DMS114 treated with DMSO at 0.1 percent for 48 hours (cell line): ENCODE results near the gene JAZF1.
"Not testable (repeated sequence)": the region's sequence is repeated elsewhere in the genome, so short reads cannot be mapped to it uniquely, and the experiment has no call there.

Experiments used
- DNase-seq: peaks from one replicate; lab custom pipeline; 2025; ENCODE audit not compliant: unreplicated experiment; lab: John Stamatoyannopoulos, UW

The JAZF1 gene

DNA sequence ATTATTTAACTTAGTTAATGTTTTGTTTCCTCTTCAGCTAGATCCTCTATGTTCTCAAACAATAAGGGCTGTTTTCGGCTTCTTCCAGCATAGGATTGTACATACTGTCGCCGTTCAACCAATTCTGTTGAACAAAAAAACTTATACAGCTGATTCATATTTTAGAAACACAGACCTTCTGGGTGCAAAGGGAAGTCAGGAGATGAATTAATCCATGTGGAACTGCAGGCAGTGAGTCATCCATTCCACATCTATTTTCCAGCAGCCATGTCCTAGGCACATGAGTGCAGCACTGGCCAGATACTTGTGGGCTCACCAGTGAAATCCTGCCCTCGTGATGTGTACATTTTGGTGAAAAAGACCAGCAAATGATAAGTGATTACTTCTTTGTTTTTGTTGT is 163.2 kb downstream of the JAZF1 start:
- DNase-seq: no peak

DNA sequence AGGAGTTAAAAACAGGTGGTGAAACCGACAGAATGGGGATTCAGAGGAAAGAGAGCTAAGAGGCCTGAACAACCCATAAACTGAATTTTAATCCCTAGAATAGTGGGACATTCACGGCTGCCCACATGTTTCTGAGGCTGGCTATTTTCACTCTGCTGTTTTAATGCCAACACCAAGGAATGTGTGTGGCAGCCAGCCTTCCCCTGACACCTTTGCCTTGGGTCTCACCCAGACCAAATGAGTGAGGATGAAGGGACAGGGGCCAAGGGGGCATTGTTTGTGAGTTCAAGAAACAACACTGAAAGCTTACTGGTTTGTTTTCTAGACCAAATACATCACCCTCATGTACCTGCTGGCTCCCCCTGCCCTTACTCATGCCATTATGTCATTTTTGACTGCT is 164.3 kb downstream of the JAZF1 start:
- DNase-seq: no peak

DNA sequence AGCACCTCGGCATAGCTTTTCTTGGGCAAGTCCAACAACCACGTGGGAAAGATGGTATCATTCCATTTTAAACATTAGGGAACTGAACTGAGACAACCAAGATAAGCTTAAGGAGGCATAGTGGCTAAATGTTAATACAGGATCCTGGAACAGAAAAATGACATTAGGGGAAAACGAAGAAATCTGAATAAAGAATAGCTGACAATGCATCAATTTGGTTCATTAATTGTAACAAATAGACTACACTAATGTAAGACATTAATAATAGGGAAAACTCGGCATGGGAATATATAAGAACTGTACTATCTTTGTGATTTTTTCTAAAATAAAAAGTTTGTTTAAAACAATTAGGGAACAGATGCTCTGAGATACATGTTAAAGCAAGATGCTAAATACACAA is 165.4 kb downstream of the JAZF1 start:
- no peak for DNase-seq

- DNase-seq: not testable (repeated sequence)
These were observed 166.3 kb downstream of the JAZF1 start for GRCh38 chr7:28014340-28014739.

GRCh38 chr7:28013441-28013840 is 167.2 kb downstream of the JAZF1 start:
- no peak for DNase-seq

DNA sequence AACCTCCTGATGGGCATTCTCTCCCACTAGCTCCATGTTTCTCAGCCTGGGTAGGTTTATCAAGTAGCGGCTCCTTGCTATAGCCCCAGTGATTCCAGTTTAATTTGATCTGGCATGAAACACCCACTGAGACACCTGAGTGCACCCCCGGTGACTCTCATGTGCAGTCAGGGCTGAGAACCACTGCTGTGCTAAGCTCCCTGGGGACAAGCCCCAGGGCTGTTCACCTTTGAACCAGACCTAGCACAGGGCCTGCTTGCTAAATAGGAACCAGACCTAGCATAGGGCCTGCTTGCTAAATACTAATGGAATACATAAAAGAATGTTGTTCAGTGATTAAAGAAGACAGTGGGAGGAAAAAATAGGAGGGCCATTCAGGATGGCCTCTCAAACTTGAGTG is 167.6 kb downstream of the JAZF1 start:
- no peak for DNase-seq

GRCh38 chr7:28008911-28009310 is 171.7 kb downstream of the JAZF1 start:
- no peak for DNase-seq

- DNase-seq: no peak
These were observed 172.4 kb downstream of the JAZF1 start for GRCh38 chr7:28008171-28008570.

DNA sequence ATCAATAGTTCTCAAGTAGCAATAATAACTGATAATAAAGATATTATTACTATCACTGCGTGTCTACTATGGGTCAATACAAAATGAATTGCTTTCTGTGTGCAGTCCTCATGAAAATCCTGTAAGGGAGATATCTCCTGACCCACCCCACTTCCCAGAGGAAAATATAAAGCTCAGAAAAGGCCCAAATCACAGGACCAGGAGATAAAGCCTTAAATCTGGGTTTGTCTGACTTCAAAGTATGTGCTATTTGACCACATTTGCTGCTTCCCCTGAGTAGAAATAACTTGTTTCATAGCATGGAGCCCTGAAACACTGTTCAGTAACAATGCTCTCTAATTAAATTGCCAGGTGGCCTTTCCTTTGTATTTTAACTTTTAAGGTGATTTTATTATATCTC is 174.1 kb downstream of the JAZF1 start:
- no peak for DNase-seq

DNA sequence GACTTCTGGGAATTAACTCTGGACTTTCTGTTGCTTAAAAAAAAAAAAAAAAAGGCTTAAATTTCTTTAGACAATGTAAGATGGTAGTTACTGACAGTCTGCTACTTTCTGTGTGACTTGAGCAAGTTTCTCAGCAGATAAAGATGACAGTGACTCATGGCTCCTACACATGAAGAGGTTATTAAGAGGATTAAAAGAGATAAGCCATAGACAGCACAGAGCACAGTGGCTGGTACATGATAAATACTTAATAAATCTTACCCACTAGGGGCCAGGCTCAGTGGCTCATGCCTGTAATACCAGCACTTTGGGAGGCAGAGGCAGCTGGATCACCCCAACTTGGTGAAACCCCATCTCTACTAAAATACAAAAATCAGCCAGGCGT is 174.8 kb downstream of the JAZF1 start:
- DNase-seq: no peak

DNA sequence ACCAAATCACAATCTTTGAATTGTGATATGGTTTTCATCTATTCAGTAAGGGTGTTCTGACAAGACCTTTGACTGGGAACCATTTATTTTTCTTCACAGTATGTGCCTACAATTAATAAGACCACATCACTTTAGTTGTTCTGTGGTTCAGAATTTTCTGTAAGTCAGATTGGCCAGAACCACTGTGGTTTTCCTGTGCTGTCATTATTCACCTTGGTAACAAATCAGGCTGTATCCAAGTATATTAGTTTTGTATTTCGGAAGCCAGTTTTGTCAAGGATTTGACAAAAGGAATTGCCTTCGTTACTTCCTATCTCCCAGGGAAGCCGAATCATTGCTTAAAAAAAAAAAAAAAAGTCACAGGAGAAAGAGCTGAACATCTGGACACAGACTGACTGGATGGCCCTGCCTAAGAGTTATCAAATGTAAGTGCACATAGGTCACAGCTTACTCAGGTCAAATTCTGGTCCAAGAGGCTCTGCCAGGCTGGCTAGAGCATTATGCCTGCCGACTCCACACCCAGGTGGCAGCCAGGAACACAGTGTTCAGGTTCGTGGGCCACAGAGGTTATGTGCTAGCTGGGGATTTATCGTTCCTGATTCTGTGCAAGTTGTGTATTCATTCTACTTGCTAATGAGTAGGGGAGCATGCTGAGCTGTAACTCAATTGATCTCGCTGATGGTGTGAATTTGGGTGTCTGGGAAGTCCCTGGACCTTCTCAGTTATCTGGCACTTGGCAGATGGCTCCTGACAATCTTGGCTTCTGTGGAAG is 175.3 kb downstream of the JAZF1 start:
- DNase-seq: no peak

DNA sequence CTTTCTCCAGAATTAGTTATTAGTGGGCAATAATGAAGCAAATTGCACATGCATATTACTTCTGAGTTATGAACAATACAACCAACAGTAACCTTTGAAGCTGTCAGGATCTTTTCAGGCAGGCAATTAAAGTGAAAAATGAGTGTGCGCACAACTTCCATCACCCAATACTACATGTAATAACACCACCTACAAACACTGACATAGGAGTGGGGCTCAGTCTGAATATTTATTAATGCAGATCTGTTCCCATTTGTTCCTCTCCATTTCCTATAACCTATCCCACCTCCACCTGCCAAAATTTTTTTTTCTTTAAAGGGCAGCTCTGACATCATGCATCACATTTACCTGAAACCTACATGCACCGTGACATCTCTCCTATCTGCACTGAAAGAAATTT is 177.2 kb downstream of the JAZF1 start:
- no peak for DNase-seq

GRCh38 chr7:28002638-28003037 is 178.0 kb downstream of the JAZF1 start:
- DNase-seq: no peak

DNA sequence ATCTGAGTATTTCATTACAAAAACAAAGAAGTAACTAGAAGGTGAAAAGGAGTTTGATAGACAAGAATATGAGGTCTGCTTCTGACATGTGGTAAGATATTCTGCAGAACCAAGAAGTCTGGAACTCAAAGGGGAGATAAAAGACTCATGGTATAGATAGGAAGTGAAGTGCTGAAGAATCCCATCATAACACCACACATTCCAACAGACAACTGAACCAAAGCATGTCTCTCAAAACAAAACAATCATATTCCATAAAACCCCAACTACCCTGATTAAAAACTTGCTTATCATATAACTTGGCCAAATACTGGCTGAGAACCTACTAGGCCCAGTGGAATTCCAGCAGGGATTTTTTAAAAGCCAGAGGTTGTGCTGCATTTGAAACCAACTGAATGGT is 178.7 kb downstream of the JAZF1 start:
- no peak for DNase-seq

GRCh38 chr7:27999829-28000228 is 180.8 kb downstream of the JAZF1 start:
- DNase-seq: no peak

DNA sequence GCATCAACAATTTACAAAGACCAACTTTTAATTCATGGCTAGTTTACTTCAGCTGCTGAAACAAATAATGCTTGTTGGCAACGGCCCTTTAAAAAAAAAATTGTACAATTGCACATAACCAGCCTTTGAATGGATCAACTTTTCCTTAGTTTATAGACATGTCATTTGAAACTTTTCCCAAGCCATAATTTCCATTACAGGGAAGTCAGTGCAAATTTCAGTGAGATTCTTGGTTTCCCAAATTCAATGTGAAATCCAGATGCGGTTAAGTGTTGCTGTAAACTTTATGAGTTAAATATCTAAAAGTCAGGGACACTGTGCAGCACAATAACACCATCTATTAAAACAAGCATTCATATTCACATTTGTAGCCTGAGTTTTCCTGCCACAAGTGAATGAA is 182.2 kb downstream of the JAZF1 start:
- no peak for DNase-seq

DNA sequence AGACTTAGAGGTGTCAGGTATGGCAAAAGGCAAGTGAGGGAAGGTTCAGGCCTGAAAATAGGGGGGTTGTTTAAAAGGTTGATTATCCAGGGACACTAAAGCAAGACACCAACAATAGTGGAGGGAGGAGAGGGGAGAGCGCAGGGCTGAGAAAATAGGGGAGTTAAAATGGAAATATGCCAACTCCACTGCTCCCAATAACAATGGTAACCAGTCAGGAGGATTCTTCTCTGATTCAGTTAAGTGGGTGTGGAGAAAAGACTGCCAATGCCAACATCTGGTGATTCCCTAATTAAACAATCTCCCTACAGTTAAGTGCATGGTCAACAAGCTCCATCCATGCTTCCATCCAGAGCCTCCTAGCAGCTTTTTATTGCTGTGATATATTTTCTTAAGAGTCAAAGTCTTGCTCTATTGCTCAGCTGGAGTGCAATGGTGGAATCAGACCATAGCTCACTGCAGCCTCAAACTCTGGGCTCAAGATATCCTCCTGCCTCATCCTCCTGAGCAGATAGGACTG is 183.3 kb downstream of the JAZF1 start:
- DNase-seq: no peak

DNA sequence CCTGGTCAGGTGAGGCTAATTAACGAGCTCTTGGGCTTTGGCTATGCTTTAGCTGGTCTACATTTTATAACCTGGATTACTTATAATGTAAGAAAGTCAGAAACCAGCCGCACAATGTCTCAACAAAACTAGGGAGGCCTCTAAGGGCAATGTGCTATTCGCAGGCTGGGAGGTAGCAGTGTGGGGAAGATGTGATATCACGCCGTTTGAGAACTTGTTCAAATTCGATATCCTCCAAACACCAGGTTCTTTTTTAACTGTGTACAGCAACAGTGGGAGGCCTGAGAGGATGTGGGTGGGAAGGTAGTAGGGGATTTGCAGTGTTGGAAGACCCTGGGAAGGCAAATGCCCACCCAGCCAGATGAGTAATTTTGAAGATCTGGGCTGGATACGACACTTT is 184.5 kb downstream of the JAZF1 start:
- DNase-seq: no peak

DNA sequence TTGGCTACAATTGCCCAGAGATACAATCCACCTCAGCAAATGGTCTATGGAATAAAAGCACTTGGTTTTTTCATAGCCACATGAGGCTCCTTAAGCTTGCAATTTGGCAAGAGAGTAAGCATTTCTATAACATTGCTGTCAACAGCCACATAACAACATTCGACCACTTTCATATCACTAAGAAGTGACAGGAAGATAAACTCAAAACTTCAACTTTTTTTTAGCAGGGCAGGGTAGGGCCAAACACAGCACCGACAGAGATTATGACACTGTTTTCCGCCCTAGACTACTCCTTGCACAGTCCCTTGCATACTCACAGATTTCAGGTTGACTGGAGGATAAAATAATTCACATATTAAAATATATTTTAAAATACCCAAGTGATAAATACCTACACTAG is 185.4 kb downstream of the JAZF1 start:
- no peak for DNase-seq

GRCh38 chr7:27994639-27995038 is 186.0 kb downstream of the JAZF1 start:
- no peak for DNase-seq

DNA sequence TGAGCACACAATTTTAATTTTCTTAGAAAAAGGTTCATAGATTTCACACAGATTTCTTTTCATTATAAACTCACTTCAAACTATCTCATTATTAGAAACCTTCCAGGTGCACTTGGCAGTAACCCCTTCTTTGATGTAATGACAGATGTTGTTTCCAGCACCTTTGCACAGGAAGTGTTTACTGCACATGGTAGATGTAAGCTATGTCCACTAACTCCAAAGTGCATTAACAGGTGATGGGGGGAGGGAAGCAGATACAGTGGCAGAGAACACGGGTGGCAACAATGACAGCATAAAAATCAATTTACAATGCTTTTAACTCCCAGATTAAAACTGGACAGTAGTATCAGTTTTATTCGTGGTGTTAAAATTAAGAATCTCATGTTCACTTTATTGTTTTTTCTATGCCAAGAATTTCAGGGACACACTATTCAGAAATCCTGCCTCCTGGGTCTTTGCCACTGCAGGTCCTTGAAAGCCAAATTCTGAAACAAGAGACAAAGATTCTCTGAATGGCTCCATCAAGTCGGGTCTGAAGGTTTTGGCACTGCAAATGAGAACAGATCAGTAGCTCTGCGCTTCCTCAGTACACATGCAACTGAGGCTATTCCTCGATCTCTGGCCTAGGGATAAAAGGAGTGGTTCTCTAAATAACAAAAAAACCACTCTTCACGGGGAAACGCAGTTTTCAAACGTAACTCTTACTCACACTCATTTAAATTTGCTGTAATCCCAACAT is 187.7 kb downstream of the JAZF1 start:
- no peak for DNase-seq

DNA sequence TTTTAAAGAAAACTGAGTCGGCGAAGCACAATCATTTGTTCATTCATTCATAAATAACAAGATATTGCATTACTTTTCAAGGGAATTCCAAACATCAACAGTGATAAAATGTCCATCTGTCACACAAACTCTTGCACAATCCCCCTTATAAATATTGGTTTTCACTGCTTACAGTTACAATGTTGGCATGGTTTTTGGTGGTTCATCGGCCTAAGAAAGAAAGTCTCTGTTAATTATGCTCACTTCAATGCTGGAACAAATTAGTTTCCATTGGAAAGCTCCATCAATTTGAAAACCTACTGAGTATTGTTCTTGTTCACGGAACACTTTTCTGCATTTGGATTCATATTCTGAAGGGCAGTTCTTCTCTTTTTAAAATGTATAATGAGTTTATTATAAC is 188.5 kb downstream of the JAZF1 start:
- DNase-seq: no peak
